Testis (tissue), 3 donors: ENCODE results near the gene PSMB7. TPM values are rescaled to one million over a fixed set of nuclear protein-coding genes. Genes with fewer than 3 reads are reported as not detected.

Experiments
- DNase-seq: peaks from one replicate; pipeline ENCODE4 v3.0.0-alpha.2; 2019
- H3K27ac ChIP-seq, 2 donors: fragments of 200-600 bp; sonication (generic); one replicate each; pipeline ENCODE4 v1.5.1; 2019
- H3K27me3 ChIP-seq: fragments of 200-600 bp; sonication (generic); one replicate; pipeline ENCODE4 v1.5.1; 2019
- H3K36me3 ChIP-seq: fragments of 200-600 bp; sonication (generic); one replicate; pipeline ENCODE4 v1.5.1; 2017; ENCODE audit warnings: low read depth; ENCODE audit errors: missing control alignments
- H3K4me1 ChIP-seq: fragments of 200-600 bp; sonication (generic); one replicate; pipeline ENCODE4 v1.5.1; 2019
- H3K4me3 ChIP-seq, 2 donors: fragments of 200-600 bp; sonication (generic); one replicate each; pipeline ENCODE4 v1.5.1; 2017 to 2019
- H3K9me3 ChIP-seq: fragments of 200-600 bp; sonication (generic); one replicate; pipeline ENCODE4 v1.5.1; 2017
- POLR2A ChIP-seq: fragments of 450-650 bp; IDR thresholded peaks from one replicate; pipeline ENCODE4 v1.6.1; 2017; ENCODE audit warnings: antibody characterized with exemption, mild to moderate bottlenecking, moderate library complexity
- WGBS, 2 donors: methylation state at CpG; one replicate each; pipeline ENCODE4 v1.1.5; 2018; 5-methylcytosine and 5-hydroxymethylcytosine counted together
- intact Hi-C: fragments of 100-400 bp; cut with DNase I; formaldehyde crosslinking; loops from one replicate; pipeline ENCODE4 v1.15.1; 2023; ENCODE audit warnings: low total_unique reads
- polyA plus RNA-seq: library from polyadenylated mRNA; stranded (reverse); fragments of 350-450 nt; fragmentation: Illumina TruSeq; extraction: RNeasy Lipid Tissue Mini Kit (QIAGEN cat#74804); gene quantifications from one replicate; pipeline ENCODE4 v1.2.3, GENCODE V29; 2014; ENCODE audit warnings: low read depth, low replicate concordance; ENCODE audit not compliant: insufficient read depth
- total RNA-seq, 2 donors: library from RNA; depleted of rRNA; stranded (reverse); fragments of >200 nt; gene quantifications; one replicate each; pipeline ENCODE4 v1.2.3, GENCODE V29; 2016
- TF ChIP-seq, protein P1 (sequence below), 3 experiments: fragments of 450-650 bp in 2 of 3; fragments of 200-600 bp in 1 of 3; sonication (generic) in 1 of 3; IDR thresholded peaks; one replicate each; pipeline ENCODE4 v1.5.1; 2016 to 2019; ENCODE audit warnings: antibody characterized with exemption in 3 of 3, mild to moderate bottlenecking in 2 of 3, moderate library complexity in 1 of 3

PSMB7 gene
- total and polyA plus RNA-seq, 3 donors from 2014 or later, result 156 to 310 (median 188) TPM

DNA sequence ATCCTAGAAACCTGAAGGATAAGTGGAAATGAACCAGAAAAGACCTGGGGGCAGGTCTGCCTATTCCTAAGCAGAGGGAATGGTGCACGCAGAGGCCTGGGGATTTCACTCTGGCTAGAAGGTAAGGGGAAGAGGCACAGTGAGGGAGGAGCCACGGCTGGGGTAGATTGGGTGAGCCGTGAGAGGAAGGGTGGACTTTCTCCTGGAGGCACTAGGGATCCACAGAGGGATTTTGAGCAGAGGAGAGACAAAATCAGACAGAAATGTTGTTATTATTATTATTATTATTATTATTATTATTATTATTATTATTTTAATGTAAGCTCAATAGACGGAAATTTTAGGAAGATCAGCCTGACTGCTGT is 32.0 kb upstream of the PSMB7 start:
- 62 to 69% methylated on average over 4 of the region's 4 CpGs for WGBS, 2 donors
- Histone ChIP-seq H3K4me1 (peaks cover 16% of the 10 kb centered on the region), H3K9me3 (no peaks in the 10 kb centered on the region), H3K27me3 (no peaks in the 10 kb centered on the region), H3K36me3 (no peaks in the 10 kb centered on the region), H3K4me3 (no peak overlapping the region), H3K27ac (no peak overlapping the region)
- TF ChIP-seq, protein P1, sequence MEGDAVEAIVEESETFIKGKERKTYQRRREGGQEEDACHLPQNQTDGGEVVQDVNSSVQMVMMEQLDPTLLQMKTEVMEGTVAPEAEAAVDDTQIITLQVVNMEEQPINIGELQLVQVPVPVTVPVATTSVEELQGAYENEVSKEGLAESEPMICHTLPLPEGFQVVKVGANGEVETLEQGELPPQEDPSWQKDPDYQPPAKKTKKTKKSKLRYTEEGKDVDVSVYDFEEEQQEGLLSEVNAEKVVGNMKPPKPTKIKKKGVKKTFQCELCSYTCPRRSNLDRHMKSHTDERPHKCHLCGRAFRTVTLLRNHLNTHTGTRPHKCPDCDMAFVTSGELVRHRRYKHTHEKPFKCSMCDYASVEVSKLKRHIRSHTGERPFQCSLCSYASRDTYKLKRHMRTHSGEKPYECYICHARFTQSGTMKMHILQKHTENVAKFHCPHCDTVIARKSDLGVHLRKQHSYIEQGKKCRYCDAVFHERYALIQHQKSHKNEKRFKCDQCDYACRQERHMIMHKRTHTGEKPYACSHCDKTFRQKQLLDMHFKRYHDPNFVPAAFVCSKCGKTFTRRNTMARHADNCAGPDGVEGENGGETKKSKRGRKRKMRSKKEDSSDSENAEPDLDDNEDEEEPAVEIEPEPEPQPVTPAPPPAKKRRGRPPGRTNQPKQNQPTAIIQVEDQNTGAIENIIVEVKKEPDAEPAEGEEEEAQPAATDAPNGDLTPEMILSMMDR (IDR thresholded peaks at IDR 0.05), result no peak
- TF ChIP-seq POLR2A, result no peak
- no peak for DNase-seq
- intact Hi-C loops, result no loop called here

DNA sequence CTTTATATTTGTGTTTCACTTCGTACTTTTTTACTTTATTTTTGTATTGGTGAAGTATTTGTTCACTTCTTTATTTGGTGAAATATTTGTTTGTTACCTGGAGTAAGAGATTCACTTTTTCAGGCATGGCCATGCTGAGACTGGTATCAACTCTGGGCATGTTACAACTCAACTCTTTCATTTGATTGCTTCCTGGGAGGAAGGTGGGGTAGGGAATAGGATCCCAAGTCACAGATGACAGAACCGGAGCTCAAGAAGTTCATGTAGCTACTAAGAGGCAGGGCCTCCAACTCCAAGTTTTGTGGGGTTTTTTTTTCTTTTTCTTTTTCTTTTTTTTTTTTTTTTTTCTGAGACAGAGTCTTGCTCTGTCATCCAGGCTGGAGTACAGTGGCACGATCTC is 28.9 kb upstream of the PSMB7 start:
- no peak for DNase-seq
- Histone ChIP-seq H3K27ac (no peak overlapping the region), H3K4me3 (no peak overlapping the region), H3K27me3 (no peaks in the 10 kb centered on the region), H3K9me3 (no peaks in the 10 kb centered on the region), H3K36me3 (no peaks in the 10 kb centered on the region), H3K4me1 (peaks cover 6% of the 10 kb centered on the region)
- 82 to 86% methylated on average over 3 of the region's 3 CpGs for WGBS, 2 donors
- no peak for TF ChIP-seq POLR2A
- TF ChIP-seq, protein P1 (IDR thresholded peaks at IDR 0.05), result no peak
- intact Hi-C loops, result no loop called here

DNA sequence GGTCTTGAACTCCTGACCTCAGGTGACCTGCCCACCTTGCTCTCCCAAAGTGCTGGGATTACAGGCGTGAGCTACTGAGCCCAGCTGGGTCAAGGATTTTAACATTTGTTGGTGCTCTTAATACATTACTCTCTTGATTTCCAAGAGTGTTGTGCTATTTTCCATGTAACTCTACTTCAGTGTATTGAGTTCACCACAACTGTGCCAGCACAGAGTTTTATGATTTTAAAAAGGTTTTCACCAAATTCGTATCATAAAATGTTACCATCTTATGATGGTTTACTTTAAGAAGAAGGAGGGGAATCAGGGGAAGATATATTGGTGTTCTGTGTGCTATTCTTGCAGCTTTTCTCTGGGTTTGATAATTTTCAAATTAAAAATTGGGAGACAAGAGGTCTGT is 28.4 kb upstream of the PSMB7 start:
- Histone ChIP-seq H3K4me1 (peaks cover 6% of the 10 kb centered on the region), H3K4me3 (no peak overlapping the region), H3K27me3 (no peaks in the 10 kb centered on the region), H3K27ac (no peak overlapping the region), H3K9me3 (no peaks in the 10 kb centered on the region), H3K36me3 (no peaks in the 10 kb centered on the region)
- DNase-seq, result no peak
- intact Hi-C loops, result no loop called here
- WGBS, 2 donors, result 58 to 88% methylated on average over 2 of the region's 2 CpGs
- TF ChIP-seq, protein P1 (IDR thresholded peaks at IDR 0.05), result no peak
- no peak for TF ChIP-seq POLR2A

DNA sequence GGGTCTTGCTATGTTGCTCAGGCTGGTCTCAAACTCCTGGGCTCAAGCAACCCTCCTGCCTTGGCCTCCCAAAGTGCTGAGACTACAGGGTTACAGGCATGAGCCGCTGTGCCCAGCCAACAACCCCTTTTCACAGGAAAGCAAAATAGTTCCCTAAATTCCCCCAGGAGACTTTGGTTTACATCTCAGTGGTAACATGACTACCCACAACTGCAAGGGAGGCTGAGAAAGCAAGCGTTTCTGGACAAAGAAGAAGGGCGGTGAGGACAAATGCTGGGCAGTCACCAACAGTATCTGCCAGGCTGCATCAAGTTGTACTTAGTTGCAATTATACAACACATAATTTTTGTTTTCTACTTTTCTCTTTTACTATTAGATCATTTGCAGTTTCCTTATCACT is 27.6 kb upstream of the PSMB7 start:
- H3K4me1 ChIP-seq, result peaks cover 2% of the 10 kb centered on the region
- H3K36me3 ChIP-seq, result no peaks in the 10 kb centered on the region
- H3K9me3 ChIP-seq, result no peaks in the 10 kb centered on the region
- H3K27me3 ChIP-seq, result no peaks in the 10 kb centered on the region
- TF ChIP-seq, protein P1 (IDR thresholded peaks at IDR 0.05), result no peak
- no peak for TF ChIP-seq POLR2A
- no peak overlapping the region for H3K27ac ChIP-seq
- intact Hi-C loops, result no loop called here
- DNase-seq, result no peak
- H3K4me3 ChIP-seq, result no peak overlapping the region
- WGBS, 2 donors, result 68 to 69% methylated on average over 3 of the region's 3 CpGs

DNA sequence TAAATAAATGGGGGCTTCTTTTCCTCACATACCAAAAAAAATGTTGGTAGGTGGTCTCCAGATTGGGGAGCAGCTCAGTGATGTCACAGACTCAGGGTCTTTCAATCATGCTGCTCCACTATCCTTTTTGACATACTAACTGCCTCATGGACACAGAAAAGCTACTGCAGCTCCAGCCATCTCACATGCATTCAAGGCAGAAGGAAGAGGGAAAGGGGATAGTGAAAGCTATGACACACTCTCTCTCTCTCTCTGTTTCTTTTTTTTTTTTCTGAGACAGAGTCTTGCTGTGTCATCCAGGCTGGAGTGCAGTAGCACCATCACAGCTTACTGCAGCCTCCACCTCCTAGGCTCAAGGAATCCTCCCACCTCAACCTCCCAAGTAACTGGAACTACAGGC is 27.1 kb upstream of the PSMB7 start:
- H3K27me3 ChIP-seq, result no peaks in the 10 kb centered on the region
- TF ChIP-seq, protein P1 (IDR thresholded peaks at IDR 0.05), result no peak
- no peak for TF ChIP-seq POLR2A
- no peaks in the 10 kb centered on the region for H3K36me3 ChIP-seq
- no peaks in the 10 kb centered on the region for H3K9me3 ChIP-seq
- no peaks in the 10 kb centered on the region for H3K4me1 ChIP-seq
- no peak overlapping the region for H3K4me3 ChIP-seq
- H3K27ac ChIP-seq, result no peak overlapping the region
- intact Hi-C loops, result no loop called here
- no peak for DNase-seq
